HPDE6-E6E7 (cell line): ENCODE data around the gene NPTX1.

Experiments used
- DNase-seq: peaks from one replicate; pipeline ENCODE4 v3.0.0; 2011; ENCODE audit warnings: missing footprints; ENCODE audit errors: extremely low spot score

The NPTX1 gene

DNA sequence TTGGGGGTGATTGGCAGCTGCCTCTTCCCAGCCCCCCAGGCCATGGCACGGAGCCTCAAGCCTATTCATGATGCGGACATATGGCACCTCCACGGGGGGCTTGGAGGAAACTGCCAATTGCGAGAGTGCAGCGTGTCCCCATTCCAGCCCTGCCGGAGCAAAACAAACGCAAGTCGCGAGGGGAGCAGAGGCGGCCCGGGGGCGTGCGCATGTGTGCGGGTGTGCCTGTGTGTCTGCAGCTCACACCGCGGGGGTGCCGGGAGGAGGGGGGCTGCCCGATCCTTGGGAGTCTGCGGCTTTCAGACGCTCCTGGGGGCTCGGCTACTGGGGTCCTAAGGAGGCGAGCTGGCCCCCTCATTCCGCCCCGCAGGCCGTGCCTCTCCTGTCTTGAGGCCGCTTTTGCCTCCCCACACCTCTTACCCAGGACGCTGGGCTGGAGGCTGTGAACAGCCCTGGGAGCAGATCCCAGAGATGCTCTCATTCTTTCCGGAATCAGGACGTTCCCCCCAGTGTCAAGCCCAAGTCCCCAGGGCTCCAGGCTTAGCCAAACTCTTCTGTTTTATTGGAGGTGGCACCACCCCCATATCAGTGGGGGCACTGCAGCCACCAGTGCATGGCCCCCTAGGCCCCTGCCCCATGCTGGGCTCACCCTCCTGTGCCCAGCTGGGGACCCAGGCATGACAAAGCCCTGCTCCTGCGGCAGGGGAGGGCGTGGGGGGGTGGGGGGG, 32.3 kb downstream of the NPTX1 start:
- DNase-seq: no peak

- no peak for DNase-seq
Measured at GRCh38 chr17:80443498-80443897, 32.9 kb downstream of the NPTX1 start.

- DNase-seq: no peak
Measured at GRCh38 chr17:80442764-80443163, 33.6 kb downstream of the NPTX1 start.

DNA sequence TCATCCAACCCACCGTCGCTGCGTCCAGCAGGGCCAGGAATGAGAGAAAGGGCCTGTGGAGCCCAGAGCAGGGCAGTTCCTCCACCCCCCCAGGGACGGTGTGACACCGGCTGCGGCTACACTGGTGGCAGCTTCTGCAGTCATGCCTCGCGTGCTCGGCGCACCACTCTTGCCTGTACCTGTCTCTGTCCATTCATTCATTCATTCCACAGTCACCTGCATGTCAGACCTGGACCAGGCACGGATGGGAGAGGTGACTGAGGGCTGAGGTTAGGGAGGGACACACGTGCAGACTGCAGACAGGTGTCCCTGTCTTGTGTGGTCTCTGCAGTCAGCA, 34.1 kb downstream of the NPTX1 start:
- no peak for DNase-seq

GRCh38 chr17:80441598-80442322, 34.6 kb downstream of the NPTX1 start:
- DNase-seq: no peak

DNA sequence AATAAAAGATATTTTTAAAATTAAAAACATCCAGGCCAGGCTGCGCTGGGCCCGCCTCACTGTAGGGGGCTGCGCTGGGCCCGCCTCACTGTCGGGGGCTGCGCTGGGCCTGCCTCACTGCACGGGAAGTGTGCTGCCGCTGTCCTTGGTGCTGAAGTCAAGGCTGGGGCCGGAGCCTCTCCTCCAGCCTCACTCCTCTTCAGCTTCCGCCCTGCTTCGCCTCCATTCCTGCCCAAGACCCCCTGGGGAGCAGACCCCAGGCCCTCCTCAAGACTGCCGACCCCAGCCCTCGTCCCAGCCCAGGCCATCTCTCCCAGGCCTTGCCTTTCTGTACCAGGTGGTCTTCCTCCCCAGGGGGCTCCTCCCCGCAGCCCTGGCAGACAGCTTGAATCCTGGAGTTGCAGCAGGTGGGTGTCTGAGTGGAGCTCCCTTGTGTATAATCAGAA, 35.3 kb downstream of the NPTX1 start:
- DNase-seq: peak; percentile 55

DNA sequence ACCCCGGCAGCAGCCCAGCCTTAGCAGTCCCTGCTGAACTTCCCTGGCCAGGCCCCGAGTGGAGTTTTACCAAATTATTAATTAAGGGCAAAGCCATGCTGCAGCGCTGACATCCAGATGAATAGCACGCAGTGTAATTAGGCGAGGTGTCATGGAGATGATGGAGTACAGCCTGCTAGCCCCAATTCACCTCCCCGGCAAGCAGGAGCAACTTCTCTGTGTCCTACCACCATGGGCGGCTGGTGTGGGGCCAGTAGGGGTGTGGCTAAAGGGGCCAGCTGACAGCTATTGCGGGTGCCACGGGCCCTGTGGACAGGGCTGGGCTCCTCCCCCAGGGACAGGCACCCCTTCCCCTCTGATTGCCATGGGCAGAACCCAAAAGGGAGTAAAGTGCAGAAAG, 36.9 kb downstream of the NPTX1 start:
- no peak for DNase-seq

GRCh38 chr17:80438806-80439205, 37.6 kb downstream of the NPTX1 start:
- no peak for DNase-seq

DNA sequence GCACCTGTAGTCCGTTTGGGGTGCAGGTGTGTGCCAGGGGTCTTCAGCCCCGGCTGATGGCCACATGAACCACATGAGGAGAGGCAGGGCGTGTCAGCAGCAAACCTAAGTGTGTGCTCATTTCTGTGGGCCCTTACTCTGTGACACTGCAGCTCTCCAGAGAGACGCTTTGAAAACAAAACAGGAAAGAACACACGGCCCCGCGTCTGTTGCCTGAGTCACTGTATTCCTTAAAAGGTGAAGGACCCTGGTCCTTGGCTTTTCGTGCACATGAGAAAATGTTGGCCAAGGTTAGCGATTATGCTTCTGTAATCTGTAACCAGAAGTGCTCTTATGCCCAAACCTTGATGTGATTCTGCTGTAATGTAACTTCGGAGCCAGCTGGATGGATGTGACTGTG, 38.9 kb downstream of the NPTX1 start:
- no peak for DNase-seq

GRCh38 chr17:80433916-80434666, 42.3 kb downstream of the NPTX1 start:
- no peak for DNase-seq

GRCh38 chr17:80432961-80433550, 43.4 kb downstream of the NPTX1 start:
- DNase-seq: no peak

DNA sequence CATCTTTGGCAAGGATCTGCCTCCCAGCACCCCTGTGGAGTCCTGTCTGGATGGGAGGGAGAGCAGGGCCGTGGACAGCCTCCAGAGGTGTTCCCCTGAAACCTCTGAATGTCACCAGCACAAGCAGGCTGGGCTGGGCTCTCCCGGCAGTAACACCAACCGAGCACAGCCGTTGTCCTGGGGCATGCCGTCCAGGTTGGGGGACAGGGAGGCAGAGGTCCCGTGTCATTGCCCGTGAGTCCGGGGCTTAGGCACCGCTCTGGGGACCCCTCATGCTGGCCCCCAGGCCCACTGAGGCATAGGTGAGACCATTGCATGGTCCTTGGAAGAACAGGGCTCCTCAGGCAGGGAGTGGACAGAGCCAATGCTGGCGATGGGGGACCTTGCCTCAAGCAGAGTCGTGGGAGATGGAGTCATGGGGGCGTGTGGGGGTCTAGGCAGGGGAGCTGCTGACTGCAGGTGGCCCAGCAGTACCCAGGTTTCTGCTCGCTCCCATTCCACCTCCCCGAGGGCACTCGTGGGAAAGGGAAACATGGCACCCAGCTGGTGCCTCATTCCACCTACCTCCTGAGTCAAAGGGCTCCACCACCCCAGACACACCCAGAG, 44.0 kb downstream of the NPTX1 start:
- DNase-seq: no peak

GRCh38 chr17:80431246-80432195, 44.9 kb downstream of the NPTX1 start:
- DNase-seq: no peak

DNA sequence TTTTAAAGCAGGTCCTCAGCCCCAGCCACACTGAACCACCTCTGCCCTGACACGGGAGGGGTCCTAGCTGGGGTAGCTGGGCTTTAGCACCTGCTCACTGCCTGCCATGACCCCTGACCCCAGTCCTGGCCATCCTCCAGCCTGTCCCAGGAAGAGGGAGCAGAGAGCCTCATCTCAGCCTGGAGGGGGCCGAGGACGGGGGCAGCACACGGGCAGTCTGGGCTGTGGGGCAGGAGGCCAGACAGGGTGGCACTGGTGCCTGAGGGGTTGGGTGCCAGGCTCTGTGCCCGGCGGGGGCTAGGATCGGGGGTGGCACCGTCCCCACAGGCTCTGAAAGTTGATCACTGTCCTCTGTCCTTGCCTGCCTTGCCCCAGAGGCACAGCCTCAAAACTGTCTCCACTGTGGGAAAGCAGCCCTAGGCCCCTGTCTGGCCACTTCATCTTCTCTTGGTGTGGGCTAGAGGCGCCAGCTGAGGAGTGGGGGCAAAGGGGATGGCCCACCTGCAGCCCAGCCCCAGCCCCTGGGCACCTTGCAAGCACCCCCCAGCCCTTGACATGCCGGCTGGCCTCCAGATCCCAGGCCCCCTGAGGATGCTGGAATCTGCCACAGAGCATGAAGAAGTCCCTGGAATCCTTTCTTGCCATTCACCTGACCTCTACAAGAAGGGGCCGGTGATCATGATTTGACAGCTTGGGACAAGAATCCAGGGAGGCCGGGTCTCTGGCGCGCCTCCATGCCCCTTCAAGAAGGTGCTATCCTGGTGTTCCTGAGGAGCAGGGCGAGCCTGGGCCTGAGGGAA, 45.8 kb downstream of the NPTX1 start:
- DNase-seq: no peak

- DNase-seq: no peak
Measured at GRCh38 chr17:80429356-80430275, 46.8 kb downstream of the NPTX1 start.

DNA sequence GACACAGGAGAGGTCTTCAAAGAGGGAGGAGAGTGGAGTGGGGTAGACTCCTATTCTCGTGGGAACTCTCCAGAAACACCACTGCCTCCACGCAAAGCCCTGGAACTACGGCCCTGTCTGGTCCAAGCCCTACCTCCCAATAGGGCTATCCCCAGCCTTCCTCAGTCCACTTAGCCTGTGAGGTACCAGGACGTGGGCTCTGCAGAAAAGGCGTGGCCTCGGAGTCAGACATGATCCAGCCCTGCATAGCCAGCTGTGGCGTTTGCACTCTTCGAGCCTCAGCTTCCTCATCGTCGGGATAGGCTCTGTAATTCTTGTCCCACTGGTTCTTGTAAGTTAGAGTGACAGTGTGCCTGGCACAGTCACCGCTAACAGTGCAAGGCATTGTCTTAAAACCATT, 47.6 kb downstream of the NPTX1 start:
- DNase-seq: no peak

DNA sequence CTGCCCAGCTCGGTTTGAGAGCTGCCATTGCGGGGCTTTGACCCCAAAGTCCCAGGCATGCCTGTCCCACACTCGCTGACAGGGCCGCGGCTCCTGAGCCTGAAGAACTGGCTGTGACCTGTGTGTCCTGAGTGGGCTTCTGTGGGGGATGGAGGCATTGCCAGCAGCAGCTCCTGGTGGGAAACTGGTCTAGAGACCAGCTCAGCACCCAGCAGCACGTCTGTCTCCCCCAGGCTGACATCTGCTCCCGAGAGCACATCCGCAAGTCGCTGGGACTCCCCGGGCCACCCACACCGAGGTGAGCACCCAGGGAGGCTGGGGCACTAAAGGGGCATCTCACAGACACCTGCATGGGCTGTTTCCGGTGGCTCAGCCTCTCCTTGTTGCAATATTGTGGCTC, 48.0 kb downstream of the NPTX1 start:
- no peak for DNase-seq

DNA sequence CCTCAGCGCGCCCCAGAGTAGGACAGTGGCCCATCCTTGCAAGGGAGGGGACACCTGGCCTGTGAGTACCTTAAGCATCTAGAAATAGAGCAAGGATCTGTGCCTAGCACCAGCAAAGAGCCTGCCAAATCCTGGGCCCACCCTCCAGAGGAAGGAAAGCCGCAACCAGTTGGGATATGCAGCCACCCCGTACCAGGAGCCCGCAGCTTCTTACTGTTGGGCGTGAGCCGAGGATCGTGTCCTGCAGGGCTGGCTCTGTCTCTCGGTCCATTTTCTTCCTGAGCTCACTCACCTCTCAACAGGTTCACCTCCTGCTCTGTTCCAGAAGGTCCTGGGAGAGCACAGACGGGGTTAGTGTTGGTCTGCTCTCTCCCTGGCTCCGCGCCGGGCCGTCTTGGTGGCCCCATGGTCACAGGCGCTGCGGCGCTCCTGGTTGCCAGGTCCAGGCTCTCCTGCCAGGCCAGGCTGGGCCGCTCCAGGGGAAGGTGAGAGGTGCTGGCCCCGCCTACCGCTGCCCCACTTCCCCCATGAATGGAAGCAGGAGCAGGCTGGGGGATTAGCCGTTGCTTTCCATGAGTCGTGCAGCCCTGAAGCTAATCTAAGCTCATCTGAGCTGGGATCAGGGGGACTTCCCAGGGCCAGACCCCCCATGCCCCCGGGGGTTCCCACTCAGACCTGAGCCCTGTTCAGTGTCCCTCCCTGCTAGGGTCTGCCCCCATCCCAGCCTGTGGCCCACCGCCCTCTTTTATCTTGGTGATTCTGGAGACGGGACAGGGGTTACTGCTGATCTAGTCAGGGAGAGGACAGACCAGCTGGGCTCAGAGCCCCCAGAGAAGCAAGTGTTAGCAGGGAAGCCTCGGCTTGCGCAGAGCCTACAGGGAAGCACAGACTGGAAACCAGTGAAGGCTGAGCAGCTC, 48.8 kb downstream of the NPTX1 start:
- no peak for DNase-seq
